ENCODE data around the gene BARD1. TPM values are rescaled to one million over a fixed set of nuclear protein-coding genes. Genes with fewer than 3 reads are reported as not detected.
"Not testable (repeated sequence)": the region's sequence is repeated elsewhere in the genome, so short reads cannot be mapped to it uniquely, and the experiment has no call there.

The BARD1 gene
- total RNA-seq, 1 donor from 2014 or later = 17.0 TPM

- no peak for DNase-seq (ENCODE audit: extremely low spot score, unreplicated experiment)
- peaks cover 16% of the 10 kb centered on the region for H3K36me3 Mint-ChIP-seq (ENCODE audit: unreplicated experiment)
- H3K27ac Mint-ChIP-seq (ENCODE audit: unreplicated experiment) = no peak overlapping the region
Observed at GRCh38 chr2:214796911-214797310, 12.6 kb downstream of the BARD1 start.

GRCh38 chr2:214783181-214783580 lies 26.3 kb downstream of the BARD1 start:
- Mint-ChIP-seq H3K9me3 (ENCODE audit: unreplicated experiment) (peaks cover 13% of the 10 kb centered on the region), H3K4me1 (ENCODE audit: unreplicated experiment) (peaks cover 14% of the 10 kb centered on the region), H3K36me3 (ENCODE audit: unreplicated experiment) (peaks cover 50% of the 10 kb centered on the region)
- H3K4me3 Mint-ChIP-seq (ENCODE audit: unreplicated experiment); DNase-seq (ENCODE audit: extremely low spot score, unreplicated experiment); H3K27me3 Mint-ChIP-seq (ENCODE audit: unreplicated experiment); H3K27ac Mint-ChIP-seq (ENCODE audit: unreplicated experiment): not testable (repeated sequence)

More at GRCh38 chr2:214796911-214797310, 12.6 kb downstream of the BARD1 start:
- H3K4me1 Mint-ChIP-seq (ENCODE audit: unreplicated experiment) = peaks cover 28% of the 10 kb centered on the region
- no peaks in the 10 kb centered on the region for H3K9me3 Mint-ChIP-seq (ENCODE audit: unreplicated experiment)
- TF ChIP-seq CTCF (IDR thresholded peaks at IDR 0.05) = no peak
- H3K27me3 Mint-ChIP-seq (ENCODE audit: unreplicated experiment) = no peaks in the 10 kb centered on the region
- H3K4me3 Mint-ChIP-seq (ENCODE audit: unreplicated experiment) = no peak overlapping the region

- DNase-seq (ENCODE audit: extremely low spot score, unreplicated experiment) = no peak
- H3K9me3 Mint-ChIP-seq (ENCODE audit: unreplicated experiment) = peaks cover 13% of the 10 kb centered on the region
- no peak overlapping the region for H3K4me3 Mint-ChIP-seq (ENCODE audit: unreplicated experiment)
- no peaks in the 10 kb centered on the region for H3K27me3 Mint-ChIP-seq (ENCODE audit: unreplicated experiment)
- peaks cover 48% of the 10 kb centered on the region for H3K36me3 Mint-ChIP-seq (ENCODE audit: unreplicated experiment)
- H3K27ac Mint-ChIP-seq (ENCODE audit: unreplicated experiment) = no peak overlapping the region
- H3K4me1 Mint-ChIP-seq (ENCODE audit: unreplicated experiment) = peaks cover 10% of the 10 kb centered on the region
- TF ChIP-seq CTCF (IDR thresholded peaks at IDR 0.05) = no peak
Observed at GRCh38 chr2:214782671-214783070, 26.8 kb downstream of the BARD1 start.

GRCh38 chr2:214781226-214781625 lies 28.3 kb downstream of the BARD1 start:
- Mint-ChIP-seq H3K27me3 (ENCODE audit: unreplicated experiment) (no peaks in the 10 kb centered on the region), H3K9me3 (ENCODE audit: unreplicated experiment) (peaks cover 13% of the 10 kb centered on the region), H3K27ac (ENCODE audit: unreplicated experiment) (no peak overlapping the region), H3K36me3 (ENCODE audit: unreplicated experiment) (peaks cover 50% of the 10 kb centered on the region), H3K4me3 (ENCODE audit: unreplicated experiment) (no peak overlapping the region), H3K4me1 (ENCODE audit: unreplicated experiment) (peaks cover 7% of the 10 kb centered on the region)
- no peak for DNase-seq (ENCODE audit: extremely low spot score, unreplicated experiment)
- TF ChIP-seq CTCF (IDR thresholded peaks at IDR 0.05) = no peak

- no peak for DNase-seq (ENCODE audit: extremely low spot score, unreplicated experiment)
- H3K27me3 Mint-ChIP-seq (ENCODE audit: unreplicated experiment) = no peaks in the 10 kb centered on the region
- H3K4me3 Mint-ChIP-seq (ENCODE audit: unreplicated experiment) = no peak overlapping the region
- H3K36me3 Mint-ChIP-seq (ENCODE audit: unreplicated experiment) = peaks cover 37% of the 10 kb centered on the region
- peaks cover 7% of the 10 kb centered on the region for H3K4me1 Mint-ChIP-seq (ENCODE audit: unreplicated experiment)
- no peak overlapping the region for H3K27ac Mint-ChIP-seq (ENCODE audit: unreplicated experiment)
- peaks cover 7% of the 10 kb centered on the region for H3K9me3 Mint-ChIP-seq (ENCODE audit: unreplicated experiment)
- TF ChIP-seq CTCF (IDR thresholded peaks at IDR 0.05) = no peak
Observed at GRCh38 chr2:214775971-214776370, 33.5 kb downstream of the BARD1 start.

- H3K27me3 Mint-ChIP-seq (ENCODE audit: unreplicated experiment) = no peaks in the 10 kb centered on the region
- no peak for DNase-seq (ENCODE audit: extremely low spot score, unreplicated experiment)
- H3K4me1 Mint-ChIP-seq (ENCODE audit: unreplicated experiment) = peaks cover 7% of the 10 kb centered on the region
- no peak overlapping the region for H3K27ac Mint-ChIP-seq (ENCODE audit: unreplicated experiment)
- no peak overlapping the region for H3K4me3 Mint-ChIP-seq (ENCODE audit: unreplicated experiment)
- H3K36me3 Mint-ChIP-seq (ENCODE audit: unreplicated experiment) = peaks cover 25% of the 10 kb centered on the region
- TF ChIP-seq CTCF (IDR thresholded peaks at IDR 0.05) = no peak
- H3K9me3 Mint-ChIP-seq (ENCODE audit: unreplicated experiment) = peaks cover 7% of the 10 kb centered on the region
Observed at GRCh38 chr2:214774108-214774507, 35.4 kb downstream of the BARD1 start.
